Measurements from ENCODE around the gene IL13RA1.
"Not testable (repeated sequence)": the region's sequence is repeated elsewhere in the genome, so short reads cannot be mapped to it uniquely, and the experiment has no call there.

Gene IL13RA1

DNA sequence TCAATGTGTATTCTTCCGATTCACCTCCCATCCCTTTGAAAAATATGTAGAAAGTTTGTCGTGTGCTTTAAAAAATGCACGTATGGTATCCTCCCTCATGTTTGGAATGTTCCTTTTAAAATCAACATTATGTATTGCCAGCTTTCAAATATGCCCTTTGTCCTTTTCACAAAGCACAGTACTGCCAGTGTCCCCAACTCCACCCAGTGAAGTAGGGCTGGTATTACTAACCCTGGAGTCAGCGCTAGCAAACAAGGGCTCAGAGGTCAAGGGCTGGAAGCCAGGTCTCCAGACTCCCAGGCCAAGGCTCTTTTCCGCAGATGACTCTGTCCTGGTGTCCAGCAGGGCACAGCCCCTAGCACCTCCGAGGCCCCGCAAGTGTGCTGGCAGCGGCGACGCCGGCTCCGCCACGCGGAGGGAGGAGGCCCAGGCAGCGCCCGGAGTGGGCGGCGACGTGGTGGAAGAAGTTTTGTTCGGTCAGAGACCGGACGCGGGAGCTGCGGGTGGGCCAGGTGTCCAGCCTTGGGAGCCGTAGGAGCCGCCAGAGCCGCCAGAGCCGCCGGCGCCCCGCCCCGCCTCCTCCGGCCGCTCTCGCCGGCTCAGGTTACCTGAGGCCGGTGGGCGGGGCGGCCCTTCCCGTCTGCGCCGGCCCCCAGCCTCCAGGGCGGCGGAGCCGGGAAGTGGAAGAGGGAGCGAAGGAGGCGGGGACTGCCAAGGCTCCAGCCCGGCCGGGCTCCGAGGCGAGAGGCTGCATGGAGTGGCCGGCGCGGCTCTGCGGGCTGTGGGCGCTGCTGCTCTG, at the start of gene IL13RA1:
Gene IL13RA1 (plus strand): TSS at position 720 of the 799 bp plus-strand sequence. CDS start 33 bp downstream, at position 753.
- DNase-seq, result peak; percentile 35

DNA sequence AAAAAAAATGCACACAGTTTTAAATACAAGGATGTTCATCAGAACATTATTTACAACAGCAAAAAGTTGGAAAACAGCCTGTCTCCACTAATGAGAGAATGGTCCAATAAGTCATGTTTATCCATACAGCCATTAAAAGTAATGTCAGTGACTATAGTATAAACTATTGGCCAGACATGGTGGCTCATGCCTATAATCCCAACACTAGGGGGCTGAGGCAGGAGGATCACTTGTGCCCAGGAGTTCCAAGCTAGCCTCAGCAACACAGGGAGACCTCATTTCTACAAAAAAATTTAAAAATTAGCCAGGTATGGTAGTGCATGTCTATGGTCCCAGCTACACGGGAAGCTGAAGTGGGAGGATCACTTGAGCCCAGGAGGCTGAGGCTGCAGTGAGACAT, 48.1 kb upstream of the IL13RA1 start:
- DNase-seq, result no peak

DNA sequence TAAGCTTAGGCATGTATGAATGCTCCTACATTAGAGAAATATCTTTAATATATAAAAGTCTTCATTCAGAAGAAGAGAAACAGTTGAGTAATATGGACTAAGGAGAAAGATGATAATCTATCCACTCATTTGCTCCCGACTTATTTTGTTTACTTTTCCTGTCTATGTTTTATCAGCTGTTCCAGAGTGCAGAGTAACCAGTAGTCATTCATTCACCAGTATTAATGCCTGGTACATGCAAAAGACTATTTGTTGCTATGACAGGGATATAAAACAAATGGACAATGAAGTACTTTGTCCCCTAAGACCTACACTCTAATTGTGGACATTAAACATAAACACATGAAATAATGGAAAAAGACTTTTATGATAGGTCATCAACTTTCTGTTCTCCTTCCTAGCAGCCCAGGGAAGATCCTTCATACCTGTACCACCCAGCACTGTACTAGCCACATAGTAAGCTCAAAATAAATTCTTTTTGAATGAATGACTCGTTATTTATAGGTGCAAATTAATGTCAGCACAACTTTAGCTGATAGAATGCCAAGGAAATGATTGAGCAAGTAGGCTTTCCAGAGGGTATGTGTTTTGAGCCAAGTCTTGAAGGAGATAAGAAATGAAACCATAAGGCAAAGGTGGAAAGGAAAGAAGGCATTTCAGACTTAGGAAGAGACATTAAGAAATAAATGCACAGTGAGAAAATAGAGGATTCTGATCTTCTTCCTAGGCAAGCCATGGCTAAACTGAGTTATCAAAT, 45.0 kb upstream of the IL13RA1 start:
- no peak for DNase-seq

DNA sequence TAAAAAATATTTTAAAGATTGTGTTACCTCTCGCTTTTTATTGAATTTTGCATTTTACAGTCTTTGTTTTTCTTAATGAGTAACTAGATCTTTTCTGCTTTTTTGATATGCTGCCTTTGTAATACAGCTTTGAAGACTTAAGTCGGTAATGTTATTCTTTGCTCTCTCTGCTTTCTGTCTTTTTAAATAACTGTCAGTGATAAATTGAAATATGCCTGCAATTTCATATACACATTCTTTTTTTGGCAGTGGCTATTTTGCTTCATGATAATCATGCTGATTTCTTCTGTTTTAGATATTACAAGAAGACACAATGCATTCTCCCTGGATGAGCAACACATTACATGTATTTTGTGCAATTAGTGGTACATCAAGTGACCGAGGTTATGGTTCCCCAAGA, 42.0 kb upstream of the IL13RA1 start:
- DNase-seq, result no peak

DNA sequence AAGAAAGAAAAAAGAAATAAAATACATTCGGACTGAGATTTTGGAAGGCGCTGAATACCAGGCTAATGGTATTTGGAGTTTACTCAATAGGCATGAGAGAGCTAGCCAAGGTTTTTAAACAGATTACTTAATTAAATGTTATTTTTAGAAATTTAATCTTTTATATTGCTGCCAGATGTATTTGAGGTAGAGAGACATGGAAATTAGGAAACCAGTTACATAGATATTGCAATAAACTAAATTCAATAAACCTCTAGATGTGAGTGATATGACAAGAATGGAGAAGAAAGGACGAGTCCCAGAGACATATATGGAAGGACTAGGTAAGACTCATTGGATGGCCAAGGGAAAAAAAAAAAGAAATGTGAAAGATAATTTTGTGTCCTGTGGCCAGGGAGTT, 38.5 kb upstream of the IL13RA1 start:
- DNase-seq, result no peak

DNA sequence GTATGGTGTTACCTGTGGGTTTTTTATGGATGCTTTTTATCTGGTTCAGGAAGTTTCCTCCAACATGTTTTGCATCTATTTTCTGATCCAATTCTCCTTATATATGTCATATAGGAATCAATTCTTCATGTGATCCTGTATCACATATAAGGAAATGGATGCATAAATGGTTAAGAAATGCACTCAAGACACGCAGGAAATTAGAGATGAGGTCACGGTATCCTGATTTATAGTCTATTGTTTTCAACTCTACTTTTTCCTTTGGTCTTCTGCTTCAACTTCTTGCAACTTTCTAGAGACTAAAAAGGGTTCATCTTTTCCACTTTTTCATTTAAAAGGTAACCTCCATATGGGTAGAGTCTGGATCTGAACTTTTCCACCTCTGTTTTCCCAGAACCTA, 33.6 kb upstream of the IL13RA1 start:
- no peak for DNase-seq

DNA sequence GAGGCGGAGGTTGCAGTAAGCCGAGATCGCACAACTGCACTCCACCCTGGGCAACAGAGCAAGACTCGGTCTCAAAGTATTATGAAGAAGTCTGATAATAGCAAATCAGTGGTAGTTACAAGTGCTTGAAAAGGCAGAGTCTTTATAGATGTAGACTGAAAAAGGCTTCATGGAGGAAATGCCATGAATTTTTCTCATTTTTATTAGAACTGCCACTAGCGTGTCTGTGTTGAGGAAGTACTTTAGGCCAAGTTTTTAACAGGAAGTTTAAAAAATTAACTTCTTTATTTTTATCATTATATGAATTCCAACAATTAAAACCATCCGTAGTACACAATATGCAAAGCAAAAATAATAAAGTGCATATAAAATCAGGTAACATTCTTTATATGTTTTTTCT, 32.8 kb upstream of the IL13RA1 start:
- no peak for DNase-seq

DNA sequence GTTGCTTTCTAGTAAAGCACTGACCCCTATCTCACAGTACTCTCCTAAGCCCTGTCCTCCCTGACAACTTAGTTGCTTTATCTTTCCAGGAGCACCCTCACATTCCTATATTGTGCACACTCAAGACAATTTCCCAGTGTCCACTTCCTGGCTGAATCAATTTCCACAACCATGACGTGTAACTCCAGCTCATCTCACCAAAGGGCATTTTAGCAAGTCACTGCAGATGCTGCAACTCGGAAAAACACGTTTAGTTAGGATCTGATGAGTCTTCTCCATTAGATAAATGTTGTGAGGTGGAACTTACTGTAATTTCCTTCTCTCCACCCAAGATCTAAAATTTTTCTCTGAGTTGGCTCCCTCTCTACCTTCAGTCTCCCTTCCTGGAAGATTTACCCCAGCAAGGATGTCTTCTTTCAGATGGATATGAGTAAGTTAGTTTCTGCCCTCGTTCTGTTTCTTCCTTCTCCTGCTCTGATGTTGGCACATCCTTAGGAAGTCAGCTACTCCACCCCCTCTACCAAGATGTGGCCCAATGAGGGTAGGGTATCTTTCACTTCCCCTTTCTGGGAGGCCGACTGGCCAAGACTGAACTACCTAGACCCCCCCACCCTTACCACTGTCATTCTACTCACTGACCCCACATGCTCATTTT, 28.8 kb upstream of the IL13RA1 start:
- DNase-seq, result no peak

DNA sequence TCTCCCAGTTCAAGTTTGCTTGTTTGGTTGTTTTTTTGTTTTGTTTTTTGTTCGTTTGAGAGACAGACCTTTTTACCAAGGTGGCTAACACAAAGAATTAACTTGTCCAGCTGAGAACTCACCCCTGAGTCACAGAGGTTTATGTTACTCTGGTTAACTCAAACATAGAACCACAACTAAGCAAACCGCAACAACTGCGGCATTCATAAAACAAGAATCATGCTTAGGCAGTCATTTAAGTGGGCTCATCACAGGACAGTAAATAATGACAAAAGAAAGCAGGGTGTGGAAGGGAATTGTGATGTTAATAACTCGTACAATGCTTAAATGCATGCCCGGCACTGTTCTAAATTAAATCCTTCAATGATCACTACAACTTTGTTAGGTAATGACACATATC, 24.7 kb upstream of the IL13RA1 start:
- no peak for DNase-seq

DNA sequence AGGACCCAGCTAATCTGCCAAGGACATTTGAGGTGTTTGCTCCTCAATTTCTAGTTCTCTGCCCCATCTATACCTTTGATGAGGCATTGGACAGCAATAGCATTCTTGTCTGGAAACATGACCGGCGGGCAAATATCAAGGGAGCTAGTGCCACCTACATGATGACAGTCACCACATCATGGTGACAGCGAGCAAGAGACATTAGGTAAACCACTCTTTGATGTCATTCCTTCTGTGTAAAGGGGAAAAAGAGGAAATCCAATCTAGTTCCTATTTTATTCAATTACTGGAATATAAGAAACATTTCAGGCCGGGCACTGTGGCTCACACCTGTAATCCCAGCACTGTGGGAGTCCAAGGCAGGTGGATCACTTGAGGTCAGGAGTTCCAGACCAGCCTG, 20.7 kb upstream of the IL13RA1 start:
- no peak for DNase-seq

DNA sequence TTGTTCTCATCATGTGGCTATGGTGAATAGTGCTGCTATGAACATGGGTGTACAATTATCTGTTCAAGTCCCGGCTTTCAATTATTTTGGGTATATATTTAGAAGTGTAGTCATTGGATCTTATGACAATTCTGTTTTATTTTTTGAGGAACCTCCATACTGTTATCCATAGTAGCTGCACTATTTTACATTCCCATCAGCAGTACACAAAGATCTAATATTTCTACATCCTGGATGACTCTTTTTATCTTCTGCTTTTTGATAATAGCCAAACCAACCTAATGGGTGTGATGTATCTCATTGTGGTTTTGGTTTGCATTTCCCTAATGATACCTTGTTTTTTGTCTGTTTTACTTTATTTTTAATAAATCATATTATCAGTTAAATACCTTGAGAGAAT, 12.9 kb upstream of the IL13RA1 start:
- DNase-seq, result no peak

DNA sequence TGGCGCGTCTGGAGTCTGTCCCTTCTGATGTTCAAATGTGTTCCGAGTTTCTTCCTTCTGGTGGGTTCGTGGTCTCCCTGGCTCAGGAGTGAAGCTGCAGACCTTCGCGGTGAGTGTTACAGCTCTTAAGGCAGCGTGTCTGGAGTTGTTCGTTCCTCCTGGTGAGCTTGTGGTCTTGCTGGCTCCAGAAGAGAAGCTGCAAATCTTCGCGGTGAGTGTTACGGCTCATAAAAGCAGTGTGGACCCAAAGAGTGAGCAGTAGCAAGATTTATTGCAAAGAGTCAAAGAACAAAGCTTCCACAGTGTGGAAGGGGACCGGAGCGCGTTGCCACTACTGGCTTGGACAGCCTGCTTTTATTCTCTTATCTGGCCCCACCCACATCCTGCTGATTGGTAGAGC, 11.5 kb upstream of the IL13RA1 start:
- not testable (repeated sequence) for DNase-seq

DNA sequence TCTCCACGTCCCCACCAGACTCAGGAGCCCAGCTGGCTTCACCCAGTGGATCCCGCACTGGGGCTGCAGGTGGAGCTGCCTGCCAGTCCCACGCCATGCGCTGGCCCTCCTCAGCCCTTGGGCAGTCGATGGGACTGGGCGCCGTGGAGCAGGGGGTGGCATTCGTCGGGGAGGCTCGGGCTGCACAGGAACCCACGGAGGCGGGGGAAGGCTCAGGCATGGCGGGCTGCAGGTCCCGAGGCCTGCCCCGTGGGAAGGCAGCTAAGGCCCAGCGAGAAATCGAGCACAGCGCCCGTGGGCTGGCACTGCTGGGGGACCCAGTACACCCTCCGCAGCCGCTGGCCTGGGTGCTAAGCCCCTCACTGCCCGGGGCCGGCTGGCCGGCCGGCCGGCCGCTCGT, 10.6 kb upstream of the IL13RA1 start:
- DNase-seq, result not testable (repeated sequence)

DNA sequence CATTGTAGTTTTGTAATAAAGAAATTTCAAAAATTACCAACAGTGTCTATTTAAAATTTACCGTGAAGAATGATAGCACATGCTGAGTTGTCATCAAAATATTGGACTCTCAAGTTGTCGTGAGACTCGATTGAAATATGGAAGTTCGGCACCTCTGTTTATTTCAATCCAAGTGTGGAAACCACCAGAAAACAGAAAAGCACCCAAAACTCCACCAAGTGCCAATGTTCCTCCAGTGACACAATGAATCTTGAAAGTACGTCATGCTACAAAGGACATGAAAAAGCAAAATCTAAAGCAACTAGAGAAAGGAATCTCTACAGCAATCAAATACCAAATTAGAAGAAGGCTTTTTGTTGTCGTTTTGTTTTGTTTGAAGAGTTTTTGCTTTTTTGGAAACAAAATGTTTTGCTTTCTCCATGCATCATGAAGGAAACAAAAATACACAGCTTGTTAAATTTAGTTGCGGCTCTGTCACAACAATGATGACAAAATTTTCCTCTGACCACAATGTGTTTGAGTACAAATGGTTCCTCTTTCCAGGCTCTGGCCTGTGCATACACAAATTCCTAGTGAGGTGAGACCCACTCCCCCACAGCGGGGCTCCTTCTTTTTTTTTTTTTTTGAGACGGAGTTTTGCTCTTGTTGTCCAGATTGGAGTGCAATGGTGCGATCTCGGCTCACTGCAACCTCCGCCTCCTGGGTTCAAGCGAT, 9.6 kb upstream of the IL13RA1 start:
- DNase-seq, result no peak

DNA sequence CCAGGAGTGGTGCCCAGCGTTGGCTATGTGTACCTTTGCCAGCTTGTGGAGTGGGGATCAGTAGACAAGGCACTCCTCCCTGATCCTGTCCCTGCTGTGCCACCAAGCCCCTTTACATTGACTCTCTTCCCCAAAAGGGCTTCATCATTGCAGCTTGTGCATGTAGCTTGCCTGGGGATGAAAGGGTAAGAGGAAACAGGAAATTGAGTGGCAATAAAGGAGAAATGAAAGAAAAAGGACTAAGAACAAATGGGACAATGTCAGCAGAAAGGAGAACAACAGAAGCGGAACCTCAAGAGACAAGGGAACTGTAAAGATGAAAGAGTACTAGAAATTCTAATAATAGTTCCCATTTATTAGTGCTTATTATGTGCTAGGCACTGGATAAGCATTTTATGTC, 8.7 kb upstream of the IL13RA1 start:
- no peak for DNase-seq

DNA sequence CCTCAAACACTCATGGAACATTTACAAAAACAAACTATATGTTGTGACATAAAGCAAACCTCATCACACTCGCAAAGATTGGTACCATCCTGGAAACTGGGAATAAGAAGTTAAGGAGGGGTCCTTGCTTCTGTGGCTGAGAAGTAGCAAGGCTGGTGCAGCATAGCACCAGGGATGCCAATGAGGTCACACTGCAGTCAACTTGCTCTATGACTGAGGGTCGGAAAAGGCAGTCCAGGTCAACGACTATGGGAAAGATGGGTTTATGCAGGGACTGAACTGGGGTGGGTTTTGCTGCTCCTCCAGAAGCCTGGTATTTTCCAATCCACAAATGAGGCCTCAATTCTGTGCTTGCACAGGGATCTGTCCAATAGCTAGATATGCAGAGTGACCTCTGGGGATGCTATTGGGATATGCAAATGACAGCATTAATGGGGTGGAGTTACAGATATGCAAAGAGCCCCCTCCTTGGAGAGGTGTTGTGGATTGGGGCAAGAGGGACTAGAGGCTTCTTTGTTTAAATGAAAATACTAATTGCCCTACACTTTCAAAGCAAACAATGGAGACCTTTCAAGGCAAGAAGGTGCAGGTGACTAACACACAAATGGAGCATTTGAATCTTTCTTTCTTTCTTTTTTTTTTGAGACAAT, 7.2 kb upstream of the IL13RA1 start:
- DNase-seq, result no peak

DNA sequence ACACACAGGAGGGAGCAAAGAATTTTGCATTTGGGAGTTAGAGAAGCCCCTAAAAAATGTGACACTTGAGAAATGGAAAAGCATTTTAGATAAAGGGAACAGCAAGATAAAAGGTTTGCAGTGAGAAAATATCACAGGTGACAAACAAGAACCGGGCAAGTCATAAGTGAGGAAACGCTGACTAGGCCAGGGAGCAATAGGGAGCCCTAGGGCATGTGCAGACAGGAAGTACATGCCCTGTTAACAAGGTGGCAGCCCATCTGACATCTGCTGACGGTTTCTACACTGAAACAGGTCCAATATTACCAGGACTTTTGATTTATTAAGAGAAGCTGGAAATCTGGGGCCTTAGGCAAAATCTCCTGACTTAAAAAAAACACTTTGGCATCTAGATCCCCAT, 4.0 kb upstream of the IL13RA1 start:
- DNase-seq, result no peak

DNA sequence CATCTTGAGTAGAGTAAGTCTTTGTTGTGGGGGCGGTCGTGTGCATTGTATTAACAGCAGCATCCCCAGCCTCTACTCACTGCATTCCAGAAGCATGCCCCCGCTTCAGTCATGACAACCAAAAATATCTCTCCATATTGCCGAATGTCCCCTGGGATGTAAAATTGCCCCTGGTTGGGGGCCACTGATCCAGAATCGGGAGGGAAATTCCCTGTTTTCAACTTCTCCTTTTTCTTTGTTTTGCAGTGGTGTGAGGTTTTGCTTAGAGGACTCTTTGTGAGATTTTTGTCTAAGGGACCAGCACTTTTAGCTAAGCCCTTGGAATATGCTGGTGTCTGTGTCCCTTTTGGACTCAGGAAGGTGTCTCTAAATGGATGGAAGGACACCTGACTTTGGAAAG, 3.0 kb upstream of the IL13RA1 start:
- no peak for DNase-seq

DNA sequence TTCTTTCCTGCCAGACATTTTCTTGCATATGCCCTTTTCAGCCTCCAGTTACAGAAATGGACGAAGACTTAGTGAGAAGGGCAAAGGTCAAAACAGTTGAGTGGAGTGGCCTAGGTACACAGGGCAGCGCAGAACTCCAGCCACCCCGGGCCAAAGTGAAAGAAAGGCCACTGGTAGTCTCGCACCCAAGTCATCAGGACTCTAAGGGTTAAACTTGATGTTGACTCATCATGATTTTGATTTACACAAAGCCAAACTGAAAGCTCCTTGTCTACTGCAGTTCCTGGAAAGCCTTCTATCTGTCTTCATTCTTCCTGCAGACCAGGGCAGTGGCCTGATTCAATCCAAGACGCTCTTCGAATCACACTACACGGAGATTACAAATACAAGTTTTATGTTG, 2.6 kb upstream of the IL13RA1 start:
- no peak for DNase-seq

DNA sequence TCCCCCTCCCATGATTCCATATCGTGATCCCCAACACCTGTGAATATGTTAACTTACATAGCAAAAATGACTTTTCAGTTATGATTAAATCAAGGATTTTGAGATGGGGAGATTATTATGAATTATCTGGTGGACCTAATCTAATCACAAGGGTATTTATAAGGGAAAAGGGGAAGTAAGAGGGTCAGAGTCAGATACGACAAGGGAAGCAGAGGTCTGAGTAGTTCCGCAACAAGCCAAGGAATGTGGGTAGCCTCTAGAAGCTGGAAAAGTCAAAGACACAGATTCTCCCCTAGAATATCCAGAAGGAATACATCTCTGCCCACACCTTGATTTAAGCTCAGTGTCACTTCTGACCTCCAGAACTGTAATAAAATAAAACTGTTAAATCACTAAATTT, 1.0 kb upstream of the IL13RA1 start:
- DNase-seq, result no peak

DNA sequence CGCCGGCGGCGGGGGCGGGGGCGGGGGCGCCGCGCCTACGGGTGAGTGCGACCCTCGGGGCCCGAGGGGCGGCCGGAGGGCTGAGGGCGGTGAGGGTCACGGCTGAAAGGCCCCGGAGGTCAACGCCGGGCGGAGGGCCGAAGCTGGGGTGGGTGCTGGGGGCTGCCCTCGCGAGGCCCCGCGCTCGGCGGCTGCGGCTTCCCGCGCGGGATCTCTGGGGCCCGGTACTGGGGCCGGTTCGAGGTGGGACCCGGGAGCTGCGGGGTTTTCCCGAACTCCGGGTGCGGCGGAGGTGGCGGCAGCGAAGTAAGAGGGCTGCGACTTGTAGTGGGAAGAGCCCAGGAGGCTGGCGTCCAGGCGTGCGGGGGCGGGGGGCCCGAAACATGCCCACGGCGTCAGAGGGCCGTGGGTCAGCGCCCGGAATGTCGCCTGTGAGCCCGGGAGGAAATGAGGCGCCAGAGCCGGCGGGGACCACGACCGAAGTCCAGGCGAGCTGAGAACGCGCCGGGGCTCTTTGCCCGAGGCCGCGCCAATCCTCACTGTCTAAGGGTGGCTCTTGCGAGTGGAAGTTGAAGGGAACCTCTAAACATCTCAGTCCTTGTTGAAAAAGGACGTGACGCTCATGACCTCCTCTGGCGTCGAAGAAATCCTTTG, 407 bp downstream of the IL13RA1 start:
- DNase-seq, result no peak

DNA sequence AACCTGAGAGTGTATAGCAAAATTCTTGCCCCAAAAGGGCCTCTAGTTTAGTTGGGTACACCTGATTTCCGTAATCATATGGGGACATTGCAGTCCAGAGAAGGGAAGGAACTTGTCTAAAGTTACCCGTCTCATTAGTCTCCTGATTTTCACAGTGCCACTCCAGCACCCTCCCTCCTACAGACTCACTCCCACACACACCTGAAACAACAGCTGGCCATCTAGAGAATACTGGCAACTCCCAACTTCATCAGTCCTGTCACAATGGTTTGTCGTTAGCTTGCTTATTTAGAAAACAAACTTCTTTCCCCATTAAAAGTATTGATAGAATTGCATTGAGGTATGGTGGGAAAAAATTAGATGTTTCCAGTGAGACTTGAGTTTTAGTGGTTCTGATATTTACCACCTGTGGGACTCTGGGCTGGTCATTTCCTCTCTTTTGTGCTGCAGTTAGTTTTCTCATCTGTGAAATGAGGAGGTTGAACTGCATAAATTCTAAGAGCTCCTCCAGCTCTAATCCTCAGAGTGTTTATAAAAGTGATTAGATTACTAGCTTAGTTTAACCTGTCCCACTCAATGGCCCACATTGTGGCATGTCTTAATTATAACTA, 1.7 kb downstream of the IL13RA1 start:
- DNase-seq, result no peak
